HL-60 (cell line): ENCODE results near the gene PRDM16.

Experiments used
- DNase-seq, 2 experiments: peaks; one replicate each; pipeline ENCODE4 v3.0.0-alpha.2; 2010 to 2020; ENCODE audit warnings: low read depth in 1 of 2, low spot score in 1 of 2
- H3K27ac ChIP-seq: fragments of 250-450 bp; sonication (Bioruptor Pico); replicated peaks from 2 replicates; pipeline ENCODE4 v1.5.1; 2020; ENCODE audit warnings: mild to moderate bottlenecking, moderate library complexity
- H3K27me3 ChIP-seq: fragments of 250-450 bp; sonication (Bioruptor Pico); 2 replicates; pipeline ENCODE4 v1.5.1; 2021; ENCODE audit warnings: mild to moderate bottlenecking, moderate library complexity; ENCODE audit not compliant: insufficient read depth, poor library complexity, severe bottlenecking
- H3K4me3 ChIP-seq: replicated peaks from 2 replicates; pipeline ENCODE4 v1.5.1; 2011; ENCODE audit warnings: mild to moderate bottlenecking, control low read depth, low read length; ENCODE audit not compliant: insufficient read depth
- GABPA ChIP-seq: IDR thresholded peaks from 2 replicates; pipeline ENCODE4 v1.6.1; 2012; ENCODE audit warnings: low read depth
- POLR2AphosphoS5 ChIP-seq: IDR thresholded peaks from 2 replicates; pipeline ENCODE4 v1.6.1; 2012; ENCODE audit warnings: low read depth
- SPI1 ChIP-seq: IDR thresholded peaks from 2 replicates; pipeline ENCODE4 v1.6.1; 2012; ENCODE audit warnings: low read depth, mild to moderate bottlenecking, borderline replicate concordance
- TF ChIP-seq, protein P1 (sequence below): IDR thresholded peaks from one replicate; pipeline ENCODE4 v1.5.1; 2011; ENCODE audit warnings: low read length, control low read depth, inconsistent platforms; ENCODE audit not compliant: insufficient read depth
- TF ChIP-seq, protein P2 (sequence below): IDR thresholded peaks from 2 replicates; pipeline ENCODE4 v1.6.1; 2012; ENCODE audit warnings: low read depth; ENCODE audit not compliant: insufficient replicate concordance

Gene PRDM16

DNA sequence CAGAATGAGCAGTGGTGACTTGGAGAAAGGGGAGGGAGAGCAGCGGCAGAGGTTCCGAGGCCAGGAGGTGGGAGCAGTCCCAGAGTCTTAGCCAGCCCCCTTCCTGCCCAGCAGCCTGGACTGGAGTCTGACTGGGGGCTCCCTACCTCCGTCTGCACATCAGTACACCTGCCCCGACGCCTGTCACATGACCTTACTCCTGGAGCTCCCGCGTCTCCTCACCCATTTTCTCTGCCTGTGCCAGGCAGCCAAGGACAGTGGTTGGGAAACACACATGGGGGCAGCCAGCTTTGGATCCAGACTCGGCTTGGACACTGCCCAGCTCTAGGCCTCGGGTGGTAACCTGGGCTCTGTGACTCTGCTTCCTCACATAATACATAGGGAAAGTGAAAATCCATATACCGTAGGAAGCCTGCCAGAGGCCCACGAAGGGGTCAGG lies 30.9 kb upstream of the PRDM16 start:
- DNase-seq, result no peak
- TF ChIP-seq SPI1 (no peak), GABPA (no peak), POLR2AphosphoS5 (no peak)
- TF ChIP-seq, protein P1, sequence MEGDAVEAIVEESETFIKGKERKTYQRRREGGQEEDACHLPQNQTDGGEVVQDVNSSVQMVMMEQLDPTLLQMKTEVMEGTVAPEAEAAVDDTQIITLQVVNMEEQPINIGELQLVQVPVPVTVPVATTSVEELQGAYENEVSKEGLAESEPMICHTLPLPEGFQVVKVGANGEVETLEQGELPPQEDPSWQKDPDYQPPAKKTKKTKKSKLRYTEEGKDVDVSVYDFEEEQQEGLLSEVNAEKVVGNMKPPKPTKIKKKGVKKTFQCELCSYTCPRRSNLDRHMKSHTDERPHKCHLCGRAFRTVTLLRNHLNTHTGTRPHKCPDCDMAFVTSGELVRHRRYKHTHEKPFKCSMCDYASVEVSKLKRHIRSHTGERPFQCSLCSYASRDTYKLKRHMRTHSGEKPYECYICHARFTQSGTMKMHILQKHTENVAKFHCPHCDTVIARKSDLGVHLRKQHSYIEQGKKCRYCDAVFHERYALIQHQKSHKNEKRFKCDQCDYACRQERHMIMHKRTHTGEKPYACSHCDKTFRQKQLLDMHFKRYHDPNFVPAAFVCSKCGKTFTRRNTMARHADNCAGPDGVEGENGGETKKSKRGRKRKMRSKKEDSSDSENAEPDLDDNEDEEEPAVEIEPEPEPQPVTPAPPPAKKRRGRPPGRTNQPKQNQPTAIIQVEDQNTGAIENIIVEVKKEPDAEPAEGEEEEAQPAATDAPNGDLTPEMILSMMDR, result no peak
- TF ChIP-seq, protein P2, sequence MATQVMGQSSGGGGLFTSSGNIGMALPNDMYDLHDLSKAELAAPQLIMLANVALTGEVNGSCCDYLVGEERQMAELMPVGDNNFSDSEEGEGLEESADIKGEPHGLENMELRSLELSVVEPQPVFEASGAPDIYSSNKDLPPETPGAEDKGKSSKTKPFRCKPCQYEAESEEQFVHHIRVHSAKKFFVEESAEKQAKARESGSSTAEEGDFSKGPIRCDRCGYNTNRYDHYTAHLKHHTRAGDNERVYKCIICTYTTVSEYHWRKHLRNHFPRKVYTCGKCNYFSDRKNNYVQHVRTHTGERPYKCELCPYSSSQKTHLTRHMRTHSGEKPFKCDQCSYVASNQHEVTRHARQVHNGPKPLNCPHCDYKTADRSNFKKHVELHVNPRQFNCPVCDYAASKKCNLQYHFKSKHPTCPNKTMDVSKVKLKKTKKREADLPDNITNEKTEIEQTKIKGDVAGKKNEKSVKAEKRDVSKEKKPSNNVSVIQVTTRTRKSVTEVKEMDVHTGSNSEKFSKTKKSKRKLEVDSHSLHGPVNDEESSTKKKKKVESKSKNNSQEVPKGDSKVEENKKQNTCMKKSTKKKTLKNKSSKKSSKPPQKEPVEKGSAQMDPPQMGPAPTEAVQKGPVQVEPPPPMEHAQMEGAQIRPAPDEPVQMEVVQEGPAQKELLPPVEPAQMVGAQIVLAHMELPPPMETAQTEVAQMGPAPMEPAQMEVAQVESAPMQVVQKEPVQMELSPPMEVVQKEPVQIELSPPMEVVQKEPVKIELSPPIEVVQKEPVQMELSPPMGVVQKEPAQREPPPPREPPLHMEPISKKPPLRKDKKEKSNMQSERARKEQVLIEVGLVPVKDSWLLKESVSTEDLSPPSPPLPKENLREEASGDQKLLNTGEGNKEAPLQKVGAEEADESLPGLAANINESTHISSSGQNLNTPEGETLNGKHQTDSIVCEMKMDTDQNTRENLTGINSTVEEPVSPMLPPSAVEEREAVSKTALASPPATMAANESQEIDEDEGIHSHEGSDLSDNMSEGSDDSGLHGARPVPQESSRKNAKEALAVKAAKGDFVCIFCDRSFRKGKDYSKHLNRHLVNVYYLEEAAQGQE, result no peak

DNA sequence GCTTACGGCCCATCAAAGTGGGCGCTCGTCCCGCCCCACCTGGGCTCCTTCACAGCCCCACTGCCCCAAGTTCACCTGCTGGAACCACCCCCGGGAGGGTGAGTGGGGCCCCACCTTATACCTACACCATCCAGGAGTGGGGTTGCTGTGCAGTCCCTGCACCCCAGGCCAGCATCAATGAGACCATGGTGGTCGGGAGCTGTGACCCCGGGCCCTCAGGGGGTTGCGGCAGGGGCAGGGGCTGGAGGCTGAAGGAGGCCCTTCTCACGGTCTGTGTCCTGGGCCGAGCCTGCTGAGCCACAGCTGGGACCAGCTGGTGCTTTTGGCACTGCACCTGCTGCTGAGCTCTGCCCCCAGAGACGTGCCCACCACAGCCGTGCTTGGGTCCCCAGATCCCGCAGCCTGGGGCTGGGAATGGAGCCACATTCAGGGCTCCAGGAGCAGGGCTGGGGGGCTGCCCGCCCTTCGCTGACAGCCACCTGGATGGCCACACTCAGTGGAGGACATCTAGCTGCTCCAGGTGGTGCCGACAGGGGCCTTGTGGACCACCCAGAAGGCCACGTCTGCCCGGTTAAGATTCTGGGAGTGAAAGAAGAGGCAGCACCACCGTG lies 30.3 kb upstream of the PRDM16 start:
- DNase-seq, result no peak
- TF ChIP-seq, protein P2, result no peak
- TF ChIP-seq, protein P1, result no peak
- TF ChIP-seq SPI1, result no peak
- TF ChIP-seq GABPA, result no peak
- no peak for TF ChIP-seq POLR2AphosphoS5
- Histone ChIP-seq H3K4me3 (no peak overlapping the region), H3K27me3 (no peaks in the 10 kb centered on the region), H3K27ac (no peak overlapping the region)

More for the DNA sequence above, 30.9 kb upstream of the PRDM16 start:
- H3K27ac ChIP-seq, result no peak overlapping the region
- no peak overlapping the region for H3K4me3 ChIP-seq
- H3K27me3 ChIP-seq, result no peaks in the 10 kb centered on the region

DNA sequence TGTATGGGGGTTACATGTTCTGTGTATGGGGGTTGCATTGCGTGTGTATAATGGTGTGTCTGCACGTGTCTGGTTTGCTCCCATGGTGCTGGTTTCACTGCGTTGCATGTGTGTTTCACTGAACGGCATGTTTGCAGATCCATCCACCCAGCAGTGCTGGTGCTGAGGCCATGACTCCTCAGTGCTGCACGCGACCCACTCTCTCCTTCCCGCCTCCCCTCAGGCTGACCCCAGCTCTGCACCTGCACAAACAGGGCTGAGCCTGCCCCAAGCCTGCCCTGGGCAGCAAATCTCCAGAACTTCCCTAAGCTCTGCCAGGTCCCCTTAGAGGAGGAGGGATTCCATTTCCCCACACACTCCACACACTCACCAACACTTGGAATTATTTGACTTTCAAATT lies 29.0 kb upstream of the PRDM16 start:
- H3K27me3 ChIP-seq, result no peaks in the 10 kb centered on the region
- TF ChIP-seq POLR2AphosphoS5, result no peak
- TF ChIP-seq, protein P1, result no peak
- TF ChIP-seq SPI1, result no peak
- no peak for TF ChIP-seq GABPA
- TF ChIP-seq, protein P2, result no peak
- H3K4me3 ChIP-seq, result no peak overlapping the region
- no peak overlapping the region for H3K27ac ChIP-seq
- DNase-seq, result no peak
